Measurements from ENCODE around the gene CPNE5. TPM values are rescaled to one million over a fixed set of nuclear protein-coding genes. Genes with fewer than 3 reads are reported as not detected.

The CPNE5 gene
- total and polyA plus RNA-seq, 10 donors, result 9.5 to 33.4 (median 19.3) TPM

GRCh38 chr6:36721369-36722140, 117.7 kb downstream of the CPNE5 start:
- H3K4me3 ChIP-seq, result no peak overlapping the region
- H3K4me1 ChIP-seq, result peaks cover 0 to 35% (median 2%) of the 10 kb centered on the region in 6 donors
- TF ChIP-seq, protein P1, sequence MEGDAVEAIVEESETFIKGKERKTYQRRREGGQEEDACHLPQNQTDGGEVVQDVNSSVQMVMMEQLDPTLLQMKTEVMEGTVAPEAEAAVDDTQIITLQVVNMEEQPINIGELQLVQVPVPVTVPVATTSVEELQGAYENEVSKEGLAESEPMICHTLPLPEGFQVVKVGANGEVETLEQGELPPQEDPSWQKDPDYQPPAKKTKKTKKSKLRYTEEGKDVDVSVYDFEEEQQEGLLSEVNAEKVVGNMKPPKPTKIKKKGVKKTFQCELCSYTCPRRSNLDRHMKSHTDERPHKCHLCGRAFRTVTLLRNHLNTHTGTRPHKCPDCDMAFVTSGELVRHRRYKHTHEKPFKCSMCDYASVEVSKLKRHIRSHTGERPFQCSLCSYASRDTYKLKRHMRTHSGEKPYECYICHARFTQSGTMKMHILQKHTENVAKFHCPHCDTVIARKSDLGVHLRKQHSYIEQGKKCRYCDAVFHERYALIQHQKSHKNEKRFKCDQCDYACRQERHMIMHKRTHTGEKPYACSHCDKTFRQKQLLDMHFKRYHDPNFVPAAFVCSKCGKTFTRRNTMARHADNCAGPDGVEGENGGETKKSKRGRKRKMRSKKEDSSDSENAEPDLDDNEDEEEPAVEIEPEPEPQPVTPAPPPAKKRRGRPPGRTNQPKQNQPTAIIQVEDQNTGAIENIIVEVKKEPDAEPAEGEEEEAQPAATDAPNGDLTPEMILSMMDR (IDR thresholded peaks at IDR 0.05 in 8 of 11, conservative IDR thresholded peaks at IDR 0.05 in 3 of 11), result no peak
- TF ChIP-seq POLR2A (IDR thresholded peaks at IDR 0.05) (no peak), POLR2AphosphoS5 (IDR thresholded peaks at IDR 0.05) (no peak)
- H3K9me3 ChIP-seq, result no peaks in the 10 kb centered on the region
- intact Hi-C loops (cut with DNase I; ENCODE audit: low total_unique reads), result no loop called here
- DNase-seq, result peak; percentile 47
- no peak overlapping the region for H3K27ac ChIP-seq
- H3K36me3 ChIP-seq, result peaks cover 0 to 64% (median 0%) of the 10 kb centered on the region in 6 donors
- H3K27me3 ChIP-seq (replicated peaks in 1 of 7), result no peaks in the 10 kb centered on the region
- 86 to 93% (median 87%) methylated on average over 8 to 15 of the region's 15 CpGs for WGBS, 5 donors

DNA sequence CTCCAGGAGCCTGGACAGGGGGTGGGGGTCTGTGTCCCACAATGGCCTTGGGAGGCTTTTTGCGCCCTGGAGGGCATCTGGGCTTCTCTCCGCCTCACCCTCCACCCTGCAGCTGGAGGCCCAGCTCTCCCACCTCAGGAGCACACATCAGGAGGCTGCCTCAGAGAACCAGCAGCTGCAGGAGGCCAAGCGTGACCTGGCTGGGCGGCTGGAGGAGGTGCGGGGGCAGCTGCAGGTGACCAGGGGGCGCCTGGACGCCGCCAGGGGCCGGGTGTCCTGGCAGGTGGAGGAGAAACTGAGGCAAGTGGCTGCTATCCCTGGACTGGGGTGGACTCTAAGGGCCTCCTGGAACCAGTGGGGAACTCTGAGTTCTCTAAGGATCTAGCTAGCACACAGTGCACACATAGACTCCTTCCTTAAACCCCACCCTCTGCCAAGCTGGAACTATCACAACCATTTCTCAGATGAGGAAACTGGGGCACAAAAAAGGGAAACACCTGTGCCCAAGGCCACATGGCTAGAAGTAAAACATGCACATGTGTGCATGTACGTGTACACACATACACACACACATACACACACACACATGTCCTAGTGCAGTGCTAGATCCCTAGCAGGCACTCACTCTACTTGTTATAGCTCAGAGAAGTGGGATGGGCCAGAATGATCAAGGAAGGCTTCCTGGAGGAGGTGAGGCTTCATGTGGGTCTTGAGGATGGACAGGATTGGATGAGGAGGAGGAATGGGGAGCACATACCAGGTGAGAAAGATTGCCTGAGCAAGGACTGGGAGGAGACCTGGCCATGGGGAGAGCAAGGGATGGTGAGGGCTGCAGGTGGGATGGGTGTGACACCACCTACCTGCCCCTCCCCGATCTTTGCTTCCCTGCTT, 118.7 kb downstream of the CPNE5 start:
- Histone ChIP-seq H3K4me3 (no peak overlapping the region), H3K27ac (no peak overlapping the region), H3K36me3 (peaks cover 0 to 70% (median 0%) of the 10 kb centered on the region in 6 donors), H3K4me1 (peaks cover 0 to 25% (median 2%) of the 10 kb centered on the region in 6 donors), H3K9me3 (no peaks in the 10 kb centered on the region), H3K27me3 (replicated peaks in 1 of 7) (no peaks in the 10 kb centered on the region)
- DNase-seq, result peak; percentile 53
- intact Hi-C loops (cut with DNase I; ENCODE audit: low total_unique reads), result no loop called here
- TF ChIP-seq, protein P1 (IDR thresholded peaks at IDR 0.05 in 8 of 11, conservative IDR thresholded peaks at IDR 0.05 in 3 of 11), result no peak
- TF ChIP-seq POLR2AphosphoS5 (IDR thresholded peaks at IDR 0.05), result no peak
- TF ChIP-seq POLR2A (IDR thresholded peaks at IDR 0.05), result no peak
- WGBS, 5 donors, result 77 to 89% (median 79%) methylated on average over 10 to 11 of the region's 11 CpGs

GRCh38 chr6:36719126-36719525, 120.1 kb downstream of the CPNE5 start:
- WGBS, 5 donors, result 89 to 94% (median 90%) methylated on average over 7 of the region's 7 CpGs
- peaks cover 0 to 11% (median 0%) of the 10 kb centered on the region in 6 donors for H3K4me1 ChIP-seq
- H3K27me3 ChIP-seq (replicated peaks in 1 of 7), result no peaks in the 10 kb centered on the region
- no peak overlapping the region for H3K4me3 ChIP-seq
- TF ChIP-seq, protein P1 (IDR thresholded peaks at IDR 0.05 in 8 of 11, conservative IDR thresholded peaks at IDR 0.05 in 3 of 11), result no peak
- no peak for TF ChIP-seq POLR2AphosphoS5 (IDR thresholded peaks at IDR 0.05)
- TF ChIP-seq POLR2A (IDR thresholded peaks at IDR 0.05), result no peak
- peaks cover 0 to 80% (median 0%) of the 10 kb centered on the region in 6 donors for H3K36me3 ChIP-seq
- intact Hi-C loops (cut with DNase I; ENCODE audit: low total_unique reads), result no loop called here
- peak; percentile 19 for DNase-seq
- no peak overlapping the region for H3K27ac ChIP-seq
- no peaks in the 10 kb centered on the region for H3K9me3 ChIP-seq

Data from spleen (tissue), 11 donors.